Amniotic epithelial cell (primary cell): ENCODE measurements around the gene DOC2A.

ENCODE experiments used
- DNase-seq: peaks from one replicate; pipeline ENCODE4 v3.0.0-alpha.2; 2010; ENCODE audit warnings: low read depth

The DOC2A gene

GRCh38 chr16:29989111-29989858, 21.5 kb downstream of the DOC2A start:
- DNase-seq: no peak

DNA sequence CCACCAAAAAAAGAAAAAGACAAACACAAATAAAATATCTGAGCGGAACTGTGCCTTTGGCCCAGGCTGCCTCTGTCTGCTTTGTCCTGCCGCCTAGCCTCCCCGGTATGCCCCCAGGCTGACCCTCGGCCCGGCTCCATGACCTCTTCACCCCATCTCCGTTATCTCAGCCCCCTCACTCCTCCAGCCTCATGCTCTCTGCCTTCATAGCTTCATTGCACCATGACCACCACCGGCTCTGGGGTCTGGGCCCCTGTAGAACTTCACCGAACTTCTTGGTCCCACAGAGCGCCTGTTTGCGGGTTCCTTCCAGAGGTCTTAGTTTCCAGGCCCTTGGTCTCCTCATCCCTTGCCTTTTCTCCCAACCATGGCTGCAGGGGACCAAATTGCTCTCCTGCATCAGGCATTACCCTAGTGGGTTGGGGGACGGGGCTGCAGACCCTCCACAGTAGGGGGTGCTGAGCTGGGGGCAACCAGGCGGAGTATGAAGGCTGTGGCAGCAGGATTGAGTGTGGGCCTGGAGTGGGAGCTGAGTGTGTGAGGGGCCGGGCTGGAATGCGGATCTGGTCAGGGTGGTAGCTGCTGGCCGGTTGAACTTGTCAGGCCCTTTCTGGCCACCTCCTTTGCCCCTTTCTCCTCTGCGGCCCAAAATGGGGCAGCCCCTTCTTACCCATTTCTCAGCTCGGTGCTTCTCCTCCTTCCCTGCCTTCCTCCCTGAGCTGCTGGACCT, 22.3 kb downstream of the DOC2A start:
- DNase-seq: no peak

GRCh38 chr16:29987371-29988085, 23.3 kb downstream of the DOC2A start:
- no peak for DNase-seq

- DNase-seq: no peak
These were observed 23.9 kb downstream of the DOC2A start for GRCh38 chr16:29986931-29987330.

- no peak for DNase-seq
These were observed 24.6 kb downstream of the DOC2A start for GRCh38 chr16:29986231-29986630.

DNA sequence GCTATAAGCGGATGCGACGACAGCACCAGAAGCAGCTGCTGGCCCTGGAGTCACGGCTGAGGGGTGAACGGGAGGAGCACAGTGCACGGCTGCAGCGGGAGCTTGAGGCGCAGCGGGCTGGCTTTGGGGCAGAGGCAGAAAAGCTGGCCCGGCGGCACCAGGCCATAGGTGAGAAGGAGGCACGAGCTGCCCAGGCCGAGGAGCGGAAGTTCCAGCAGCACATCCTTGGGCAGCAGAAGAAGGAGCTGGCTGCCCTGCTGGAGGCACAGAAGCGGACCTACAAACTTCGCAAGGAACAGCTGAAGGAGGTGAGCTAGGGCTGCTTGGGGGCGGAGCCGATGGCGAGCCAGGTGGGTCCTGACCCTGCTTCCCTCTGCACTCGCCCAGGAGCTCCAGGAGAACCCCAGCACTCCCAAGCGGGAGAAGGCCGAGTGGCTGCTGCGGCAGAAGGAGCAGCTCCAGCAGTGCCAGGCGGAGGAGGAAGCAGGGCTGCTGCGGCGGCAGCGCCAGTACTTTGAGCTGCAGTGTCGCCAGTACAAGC, 25.5 kb downstream of the DOC2A start:
- DNase-seq: no peak

- no peak for DNase-seq
These were observed 26.1 kb downstream of the DOC2A start for GRCh38 chr16:29984764-29985147.

GRCh38 chr16:29984137-29984763, 26.6 kb downstream of the DOC2A start:
- no peak for DNase-seq

DNA sequence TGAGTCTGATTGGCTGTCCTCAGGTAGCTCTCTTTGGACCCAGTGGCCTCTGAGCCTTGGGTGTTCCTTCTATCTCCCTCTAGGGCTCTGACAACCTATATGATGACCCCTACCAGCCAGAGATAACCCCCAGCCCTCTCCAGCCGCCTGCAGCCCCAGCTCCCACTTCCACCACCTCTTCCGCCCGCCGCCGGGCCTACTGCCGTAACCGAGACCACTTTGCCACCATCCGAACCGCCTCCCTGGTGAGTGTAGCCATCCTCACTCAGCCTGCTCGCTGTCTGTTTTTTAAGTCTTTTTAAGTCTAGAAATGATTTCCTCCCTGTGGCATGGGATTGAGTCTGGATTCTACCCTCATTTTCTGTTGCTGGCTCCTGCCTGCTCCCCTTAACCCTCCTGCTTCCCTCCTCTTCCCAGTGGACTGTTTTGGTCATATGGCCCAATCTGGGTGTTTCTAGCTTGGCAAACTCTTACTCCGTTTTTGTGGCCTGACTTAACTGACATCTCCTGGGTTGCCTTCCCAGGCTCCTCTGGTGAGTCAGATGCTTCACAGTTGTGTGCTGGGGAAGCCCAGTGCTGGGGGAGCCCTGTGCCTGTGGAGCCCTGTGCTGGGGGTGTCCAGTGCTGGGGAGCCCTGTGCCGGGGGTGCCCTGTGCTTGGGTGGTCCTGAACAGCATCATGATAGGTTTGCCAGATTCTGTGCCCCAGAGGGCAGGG, 27.2 kb downstream of the DOC2A start:
- DNase-seq: peak; percentile 13

- DNase-seq: no peak
These were observed 28.0 kb downstream of the DOC2A start for GRCh38 chr16:29982560-29983419.

DNA sequence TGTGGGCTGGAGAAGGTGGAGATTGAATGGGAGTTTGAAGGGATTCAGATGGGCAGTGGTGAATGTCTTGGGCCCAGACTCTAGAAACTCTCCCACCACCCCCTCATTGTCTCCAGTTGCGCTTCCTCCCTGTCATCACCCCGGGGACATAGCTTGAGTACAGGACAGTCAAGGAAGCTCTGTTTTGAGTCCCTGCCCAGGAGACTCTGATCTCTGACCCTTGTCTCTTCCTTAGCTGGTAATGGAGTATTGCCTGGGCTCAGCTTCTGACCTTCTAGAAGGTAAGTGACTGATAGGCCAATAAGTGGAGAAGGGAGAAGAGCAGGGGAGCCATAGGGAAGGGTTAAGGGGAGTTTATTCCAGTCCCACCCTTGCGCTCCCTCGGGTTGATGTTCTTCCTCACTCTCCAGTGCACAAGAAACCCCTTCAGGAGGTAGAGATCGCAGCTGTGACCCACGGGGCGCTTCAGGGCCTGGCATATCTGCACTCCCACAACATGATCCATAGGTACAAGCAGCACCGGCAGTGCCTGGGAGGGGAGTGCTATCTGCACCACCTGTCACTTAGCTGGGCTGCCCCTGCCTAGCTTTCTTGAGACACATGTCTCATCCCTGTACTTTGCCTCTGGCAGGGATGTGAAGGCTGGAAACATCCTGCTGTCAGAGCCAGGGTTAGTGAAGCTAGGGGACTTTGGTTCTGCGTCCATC, 32.1 kb downstream of the DOC2A start:
- DNase-seq: no peak

DNA sequence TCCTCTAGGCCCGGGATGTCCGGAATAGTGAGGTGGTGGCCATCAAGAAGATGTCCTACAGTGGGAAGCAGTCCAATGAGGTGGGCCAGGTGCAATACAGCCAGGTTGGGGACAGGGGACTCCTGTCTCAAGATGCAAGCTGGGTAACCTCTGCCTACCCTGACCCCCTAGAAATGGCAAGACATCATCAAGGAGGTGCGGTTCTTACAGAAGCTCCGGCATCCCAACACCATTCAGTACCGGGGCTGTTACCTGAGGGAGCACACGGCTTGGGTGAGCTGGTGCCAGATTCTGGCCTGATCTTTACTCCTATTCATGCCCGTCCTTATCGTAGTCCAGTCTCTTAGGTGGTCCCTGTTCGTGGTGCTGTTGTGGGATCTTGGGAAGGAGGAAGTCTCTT, 32.7 kb downstream of the DOC2A start:
- no peak for DNase-seq

- no peak for DNase-seq
These were observed 33.6 kb downstream of the DOC2A start for GRCh38 chr16:29977063-29977825.

GRCh38 chr16:29975811-29976511, 34.9 kb downstream of the DOC2A start:
- DNase-seq: peak; percentile 11

DNA sequence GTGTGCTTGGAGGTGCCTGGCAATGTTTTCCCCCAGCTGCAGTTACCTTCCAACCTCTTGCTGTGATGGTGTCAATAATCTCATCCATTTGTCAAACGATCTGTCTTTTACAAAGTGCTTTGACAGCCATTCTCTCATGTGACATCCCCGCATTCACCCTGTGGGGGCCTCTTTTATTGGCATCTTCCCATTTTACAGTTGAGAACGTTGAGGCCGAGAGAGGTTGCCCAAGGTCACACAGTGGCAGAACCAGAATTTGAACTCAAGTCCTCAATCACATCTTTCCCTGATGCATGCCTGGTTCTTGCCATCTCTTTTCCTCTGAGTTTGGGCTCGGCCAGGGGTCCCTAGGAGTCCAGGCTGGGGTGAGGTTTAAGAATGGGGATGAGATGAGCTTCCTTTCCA, 35.7 kb downstream of the DOC2A start:
- DNase-seq: no peak

DNA sequence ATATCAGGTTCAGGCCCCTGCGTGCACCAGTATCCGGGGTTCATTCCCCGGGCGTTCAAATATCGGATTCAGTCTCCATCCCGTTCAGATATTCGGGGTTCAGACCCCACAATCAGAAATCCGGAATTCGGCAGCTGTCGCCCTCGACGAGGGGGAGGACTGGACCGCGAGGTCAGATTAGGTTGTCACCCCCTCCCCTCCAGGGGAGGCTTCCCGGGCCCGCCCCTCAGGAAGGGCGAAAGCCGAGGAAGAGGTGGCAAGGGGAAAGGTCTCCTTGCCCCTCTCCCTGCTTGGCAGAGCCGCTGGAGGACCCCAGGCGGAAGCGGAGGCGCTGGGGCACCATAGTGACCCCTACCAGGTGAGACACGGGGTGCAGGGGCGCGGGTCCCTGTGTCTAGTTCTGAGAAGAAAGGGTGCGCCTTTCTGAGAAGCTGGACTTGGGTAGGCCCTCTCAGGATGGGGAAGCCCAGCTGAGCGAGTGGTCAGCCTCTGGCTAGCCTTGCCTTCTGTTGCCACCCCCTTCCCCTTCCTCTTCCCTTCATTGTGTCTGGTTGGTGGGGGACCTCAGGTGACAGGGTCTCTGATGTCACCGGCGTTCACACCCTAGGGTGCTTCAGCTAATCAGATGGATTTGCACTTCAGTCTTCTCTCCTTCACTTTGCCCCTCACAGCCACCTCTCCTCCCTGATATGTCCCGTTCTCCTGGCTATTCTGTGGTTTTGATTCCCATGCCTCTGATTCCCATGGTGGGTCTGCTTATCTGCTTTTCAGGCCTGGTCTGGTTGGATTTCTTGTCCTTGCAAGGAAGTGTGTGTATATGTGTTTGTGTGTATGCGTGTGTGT, 36.3 kb downstream of the DOC2A start:
- DNase-seq: peak; percentile 45

DNA sequence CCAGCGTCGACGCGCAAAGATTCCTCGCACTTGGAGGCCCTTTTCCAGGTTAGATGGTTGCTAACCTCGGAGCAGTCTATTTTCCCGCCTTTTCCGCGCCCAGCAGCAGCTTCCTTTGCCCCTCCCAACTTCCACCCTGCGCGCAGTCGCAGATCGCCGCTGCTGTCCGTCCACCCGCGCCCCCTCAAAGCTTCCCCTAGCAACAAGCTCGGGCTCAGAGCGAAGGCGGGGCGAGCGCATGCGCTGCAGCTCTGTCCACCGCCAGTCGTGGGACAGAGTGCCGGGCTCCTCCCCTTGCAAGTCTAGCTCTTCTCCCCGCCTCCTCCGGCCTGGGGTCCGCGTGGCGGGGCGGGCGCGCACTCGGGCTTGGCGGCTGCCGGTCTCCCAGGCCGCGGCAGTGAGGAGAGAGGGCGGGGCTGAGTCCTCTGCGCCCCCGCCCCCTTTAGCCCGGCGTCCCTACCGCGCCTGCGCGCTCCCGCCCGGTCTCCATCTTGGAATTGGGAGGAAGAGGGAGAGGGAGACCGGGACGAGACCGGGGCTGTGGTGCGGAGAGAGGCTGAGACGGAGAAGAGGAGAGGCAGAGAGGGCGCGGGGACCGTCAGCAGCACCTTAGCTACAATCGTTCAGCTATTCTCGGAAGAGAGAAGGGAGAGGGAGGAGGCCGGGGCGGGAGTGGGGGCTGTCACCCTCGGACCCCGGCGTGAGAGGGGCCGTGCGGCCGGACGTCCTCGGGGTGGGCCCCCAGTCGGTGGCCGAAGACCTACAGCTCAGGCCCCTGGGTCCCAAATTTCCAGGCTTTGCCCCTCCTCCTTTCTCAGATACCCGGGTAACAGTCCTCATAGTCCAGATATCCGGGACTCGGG, 37.2 kb downstream of the DOC2A start, which contains the start of gene TAOK2:
Gene TAOK2 (plus strand): TSS at position 485 of the 863 bp plus-strand sequence. CDS start 3,905 bp downstream, outside the sequence.
- peak; percentile 98 for DNase-seq
